Fibroblast of lung (primary cell): ENCODE results near the gene COL26A1. TPM values are rescaled to one million over a fixed set of nuclear protein-coding genes. Genes with fewer than 3 reads are reported as not detected.
A peak's percentile ranks its signal among the peaks of the same experiment; 100 is the strongest.

Source experiments
- DNase-seq, 2 donors: peaks; one replicate each; pipeline versions ENCODE4 v3.0.0 to v3.0.0-alpha.2; 2010; ENCODE audit warnings: low read depth in 2 of 2
- H2AFZ ChIP-seq: 2 replicates; pipeline ENCODE4 v1.5.1; 2012; ENCODE audit warnings: low read length, control low read depth, inconsistent platforms
- H3K27ac ChIP-seq: 2 replicates; pipeline ENCODE4 v1.5.1; 2011; ENCODE audit warnings: low read length, control low read depth; ENCODE audit not compliant: insufficient read depth
- H3K27me3 ChIP-seq: 2 replicates; pipeline ENCODE4 v1.5.1; 2011; ENCODE audit warnings: mild to moderate bottlenecking, low read length; ENCODE audit not compliant: control insufficient read depth, insufficient read depth
- H3K36me3 ChIP-seq: 2 replicates; pipeline ENCODE4 v1.5.1; 2011; ENCODE audit warnings: low read length; ENCODE audit not compliant: control insufficient read depth, insufficient read depth
- H3K4me1 ChIP-seq: 2 replicates; pipeline ENCODE4 v1.5.1; 2011; ENCODE audit warnings: low read length; ENCODE audit not compliant: control insufficient read depth, insufficient read depth; ENCODE audit errors: extremely low read depth
- H3K4me2 ChIP-seq: 2 replicates; pipeline ENCODE4 v1.5.1; 2011; ENCODE audit warnings: low read length, control low read depth; ENCODE audit not compliant: insufficient read depth; ENCODE audit errors: extremely low read depth
- H3K4me3 ChIP-seq, 4 experiments: fragments of 200-600 bp in 1 of 4; sonication (generic) in 1 of 4; replicated peaks in 1 of 4; 2 replicates each; pipeline ENCODE4 v1.5.1; 2011 to 2016; ENCODE audit warnings: low read length in 4 of 4, low read depth in 3 of 4, mild to moderate bottlenecking in 3 of 4, control low read depth in 2 of 4, inconsistent platforms in 1 of 4, mixed read lengths in 1 of 4; ENCODE audit not compliant: insufficient read depth in 1 of 4; ENCODE audit errors: control extremely low read depth in 1 of 4
- H3K79me2 ChIP-seq: 2 replicates; pipeline ENCODE4 v1.5.1; 2012; ENCODE audit warnings: mild to moderate bottlenecking, low read length, inconsistent platforms; ENCODE audit not compliant: control insufficient read depth, insufficient read depth
- H3K9ac ChIP-seq: 2 replicates; pipeline ENCODE4 v1.5.1; 2011; ENCODE audit warnings: mild to moderate bottlenecking, low read length, control low read depth; ENCODE audit not compliant: insufficient read depth
- H3K9me3 ChIP-seq: 2 replicates; pipeline ENCODE4 v1.5.1; 2012; ENCODE audit warnings: low read depth, low read length; ENCODE audit not compliant: control insufficient read depth, insufficient read depth
- H4K20me1 ChIP-seq: 2 replicates; pipeline ENCODE4 v1.5.1; 2011; ENCODE audit warnings: low read length; ENCODE audit not compliant: control insufficient read depth, insufficient read depth; ENCODE audit errors: extremely low read depth
- CTCF ChIP-seq, 2 donors: IDR thresholded peaks in 1 of 2; conservative IDR thresholded peaks in 1 of 2; 1 replicate in 1 of 2; 2 replicates in 1 of 2; pipeline ENCODE4 v1.5.1; 2011 to 2012; ENCODE audit warnings: low read length in 2 of 2, control low read depth in 1 of 2, inconsistent platforms in 1 of 2, low read depth in 1 of 2, mild to moderate bottlenecking in 1 of 2
- EZH2 ChIP-seq: IDR thresholded peaks from 2 replicates; pipeline ENCODE4 v1.5.1; 2012; ENCODE audit warnings: low read length, control low read depth, mild to moderate bottlenecking; ENCODE audit errors: missing control alignments
- polyA plus RNA-seq, 2 donors: library from polyadenylated mRNA; depleted of rRNA in 1 of 2; stranded (reverse) in 1 of 2; unstranded in 1 of 2; fragments of >200 nt; gene quantifications; 2 replicates each; pipeline ENCODE4 v1.2.1, GENCODE V29; 2011 to 2012; ENCODE audit warnings: missing spikeins in 1 of 2
- total RNA-seq: library from RNA; depleted of rRNA; stranded (reverse); fragments of >200 nt; gene quantifications from 2 replicates; pipeline ENCODE4 v1.2.1, GENCODE V29; 2014

COL26A1 gene
- total and polyA plus RNA-seq, 2 donors (not counting 1 experiment from before 2014, with no cell fraction given), result 0.06 TPM; not detected in 1

- Histone ChIP-seq H3K9ac (no peak overlapping the region), H3K27ac (no peak overlapping the region), H3K27me3 (peaks cover 4% of the 10 kb centered on the region), H3K4me3 (no peak overlapping the region), H3K4me2 (no peak overlapping the region), H3K79me2 (no peaks in the 10 kb centered on the region), H2AFZ (no peak overlapping the region), H4K20me1 (no peaks in the 10 kb centered on the region), H3K9me3 (no peaks in the 10 kb centered on the region), H3K4me1 (peaks cover 3% of the 10 kb centered on the region), H3K36me3 (no peaks in the 10 kb centered on the region)
- no peak for DNase-seq
- no peak for TF ChIP-seq CTCF (conservative IDR thresholded peaks at IDR 0.05 in 1 of 2, IDR thresholded peaks at IDR 0.05 in 1 of 2; ENCODE audit: low read depth in 1 of 2, low read length in 2 of 2)
- TF ChIP-seq EZH2, result no peak
Measured at GRCh38 chr7:101398396-101399289, 36.0 kb downstream of the COL26A1 start.

GRCh38 chr7:101399759-101400158, 37.1 kb downstream of the COL26A1 start:
- DNase-seq, result peak in 1 of 2 donors; percentile 39
- Histone ChIP-seq H4K20me1 (no peaks in the 10 kb centered on the region), H3K4me3 (no peak overlapping the region), H3K79me2 (no peaks in the 10 kb centered on the region), H3K9ac (no peak overlapping the region), H3K36me3 (no peaks in the 10 kb centered on the region), H3K9me3 (no peaks in the 10 kb centered on the region), H3K27me3 (peaks cover 9% of the 10 kb centered on the region), H3K4me2 (no peak overlapping the region), H3K27ac (no peak overlapping the region), H3K4me1 (peaks cover 3% of the 10 kb centered on the region), H2AFZ (no peak overlapping the region)
- no peak for TF ChIP-seq EZH2
- TF ChIP-seq CTCF (conservative IDR thresholded peaks at IDR 0.05 in 1 of 2, IDR thresholded peaks at IDR 0.05 in 1 of 2; ENCODE audit: low read depth in 1 of 2, low read length in 2 of 2), result no peak

- H3K4me2 ChIP-seq, result no peak overlapping the region
- no peak overlapping the region for H2AFZ ChIP-seq
- no peaks in the 10 kb centered on the region for H3K79me2 ChIP-seq
- no peak for DNase-seq
- no peaks in the 10 kb centered on the region for H3K9me3 ChIP-seq
- H3K4me3 ChIP-seq, result no peak overlapping the region
- no peaks in the 10 kb centered on the region for H4K20me1 ChIP-seq
- no peaks in the 10 kb centered on the region for H3K36me3 ChIP-seq
- TF ChIP-seq EZH2 (no peak), CTCF (conservative IDR thresholded peaks at IDR 0.05 in 1 of 2, IDR thresholded peaks at IDR 0.05 in 1 of 2; ENCODE audit: low read depth in 1 of 2, low read length in 2 of 2) (no peak)
- H3K27me3 ChIP-seq, result peaks cover 9% of the 10 kb centered on the region
- no peak overlapping the region for H3K9ac ChIP-seq
- H3K4me1 ChIP-seq, result peaks cover 3% of the 10 kb centered on the region
- no peak overlapping the region for H3K27ac ChIP-seq
Measured at GRCh38 chr7:101400751-101401150, 38.1 kb downstream of the COL26A1 start.
